Left renal cortex interstitium (tissue), 4 donors: ENCODE measurements around the gene REXO1. TPM values are rescaled to one million over a fixed set of nuclear protein-coding genes. Genes with fewer than 3 reads are reported as not detected.
"Not testable (repeated sequence)": the region's sequence is repeated elsewhere in the genome, so short reads cannot be mapped to it uniquely, and the experiment has no call there.

Source experiments
- DNase-seq, 4 donors: peaks; one replicate each; pipeline ENCODE4 v3.0.0-alpha.2; 2013; ENCODE audit warnings: low read depth in 4 of 4, low spot score in 2 of 4, missing footprints in 1 of 4
- polyA plus RNA-seq, 4 donors: library from polyadenylated mRNA; unstranded; fragments of 120-200 nt; gene quantifications; one replicate each; pipeline ENCODE4 v1.2.1, GENCODE V29; 2013; ENCODE audit not compliant: insufficient read length in 4 of 4

REXO1 gene
- polyA plus RNA-seq, 4 donors = 20.4 to 35.7 (median 28.0) TPM

- DNase-seq = no peak
Observed at GRCh38 chr19:1799695-1800342, 48.5 kb downstream of the REXO1 start.

- not testable (repeated sequence) for DNase-seq
Observed at GRCh38 chr19:1797313-1797712, 51.0 kb downstream of the REXO1 start.

- DNase-seq = no peak
Observed at GRCh38 chr19:1796395-1797142, 51.7 kb downstream of the REXO1 start.

GRCh38 chr19:1794424-1795172, 53.7 kb downstream of the REXO1 start:
- no peak for DNase-seq

- DNase-seq = no peak
Observed at GRCh38 chr19:1791879-1792278, 56.4 kb downstream of the REXO1 start.

- no peak for DNase-seq
Observed at GRCh38 chr19:1790054-1790792, 58.1 kb downstream of the REXO1 start.

- DNase-seq = no peak
Observed at GRCh38 chr19:1789261-1790041, 58.8 kb downstream of the REXO1 start.

GRCh38 chr19:1787116-1787515, 61.2 kb downstream of the REXO1 start:
- no peak for DNase-seq

GRCh38 chr19:1786668-1787067, 61.6 kb downstream of the REXO1 start:
- no peak for DNase-seq

- DNase-seq = no peak
Observed at GRCh38 chr19:1785310-1785709, 63.0 kb downstream of the REXO1 start.

- DNase-seq = no peak
Observed at GRCh38 chr19:1783874-1784273, 64.4 kb downstream of the REXO1 start.

GRCh38 chr19:1783354-1783753, 64.9 kb downstream of the REXO1 start:
- DNase-seq = no peak

GRCh38 chr19:1782521-1782920, 65.8 kb downstream of the REXO1 start:
- DNase-seq = no peak

GRCh38 chr19:1780272-1780958, 67.9 kb downstream of the REXO1 start:
- no peak for DNase-seq

GRCh38 chr19:1779574-1779973, 68.7 kb downstream of the REXO1 start:
- DNase-seq = no peak

GRCh38 chr19:1777149-1777548, 71.1 kb downstream of the REXO1 start:
- no peak for DNase-seq

- DNase-seq = no peak
Observed at GRCh38 chr19:1776606-1777147, 71.6 kb downstream of the REXO1 start.

- DNase-seq = no peak
Observed at GRCh38 chr19:1775951-1776605, 72.2 kb downstream of the REXO1 start.
